Heart right ventricle (tissue), 16 donors: ENCODE measurements around the gene CLDN7. TPM values are rescaled to one million over a fixed set of nuclear protein-coding genes. Genes with fewer than 3 reads are reported as not detected.
A peak's percentile ranks its signal among the peaks of the same experiment; 100 is the strongest.

Experiments
- ATAC-seq, 8 donors: fragments of 200-7000 bp; cut with Tn5 transposase; one replicate each; pipeline ENCODE4 v1.9.1; 2020; ENCODE audit warnings: mild to moderate bottlenecking in 8 of 8, moderate library complexity in 8 of 8, moderate number of reproducible peaks in 1 of 8
- DNase-seq, 2 donors: peaks; one replicate each; pipeline ENCODE4 v3.0.0-alpha.2; 2020
- H3K27ac ChIP-seq, 10 donors: fragments of 200-600 bp; sonication (generic) in 2 of 10; one replicate each; pipeline versions ENCODE4 v1.5.0 to v1.8.0; 2020 to 2022; ENCODE audit warnings: mild to moderate bottlenecking in 3 of 10
- H3K27me3 ChIP-seq, 7 donors: fragments of 200-600 bp; one replicate each; pipeline ENCODE4 v1.8.0; 2021 to 2022; ENCODE audit warnings: mild to moderate bottlenecking in 2 of 7
- H3K36me3 ChIP-seq, 9 donors: fragments of 200-600 bp; sonication (generic) in 1 of 9; one replicate each; pipeline versions ENCODE4 v1.5.0 to v1.8.0; 2020 to 2022; ENCODE audit warnings: mild to moderate bottlenecking in 2 of 9
- H3K4me1 ChIP-seq, 9 donors: fragments of 200-600 bp; sonication (generic) in 1 of 9; one replicate each; pipeline versions ENCODE4 v1.5.0 to v1.8.0; 2020 to 2022; ENCODE audit warnings: mild to moderate bottlenecking in 4 of 9
- H3K4me3 ChIP-seq, 10 donors: fragments of 200-600 bp; sonication (generic) in 2 of 10; one replicate each; pipeline versions ENCODE4 v1.5.0 to v1.8.0; 2020 to 2022; ENCODE audit warnings: mild to moderate bottlenecking in 7 of 10, moderate library complexity in 2 of 10
- H3K9me3 ChIP-seq, 11 donors: fragments of 200-600 bp in 10 of 11; sonication (generic) in 2 of 11; one replicate each; pipeline versions ENCODE4 v1.5.0 to v1.8.0; 2013 to 2022; ENCODE audit warnings: mild to moderate bottlenecking in 2 of 11, control low read depth in 1 of 11, moderate library complexity in 1 of 11
- WGBS, 2 donors: extraction: QIAGEN DNeasy Blood & Tissue Kit; methylation state at CpG; one replicate each; pipeline ENCODE4 v1.1.7; 2013; ENCODE audit warnings: inconsistent platforms in 1 of 2; 5-methylcytosine and 5-hydroxymethylcytosine counted together
- intact Hi-C, 10 donors: fragments of 100-400 bp; cut with DNase I; formaldehyde crosslinking; loops; one replicate each; pipeline versions ENCODE4 v1.11.1 to v1.14.2; 2022
- polyA plus RNA-seq, 2 donors: library from polyadenylated mRNA; stranded (reverse); fragments of 200-250 nt; gene quantifications; one replicate each; pipeline ENCODE4 v1.2.3, GENCODE V29; 2013
- total RNA-seq, 10 donors: library from RNA; stranded (reverse); fragmentation: NEBNext Ultra II Directional in 3 of 10; extraction: Animal tissue kit (Norgen Biotek cat#: 25700) in 3 of 10; gene quantifications; one replicate each; pipeline versions ENCODE4 v1.2.1 to v1.2.4, GENCODE V29; 2021 to 2023
- TF ChIP-seq, protein P1 (sequence below), 9 donors: fragments of 200-600 bp; sonication (generic) in 2 of 9; IDR thresholded peaks; one replicate each; pipeline versions ENCODE4 v1.5.0 to v1.8.0; 2021 to 2022; ENCODE audit warnings: antibody characterized with exemption in 9 of 9, mild to moderate bottlenecking in 5 of 9, moderate library complexity in 1 of 9
- donor health status: Arrhythmogenic right ventricular cardiomyopathy.
- donor health status: ischemic (EF 13 %, LVEDD 7.1; RV severe dilation, severe dysfunction).
- donor health status: healthy with polysubstance abuse.
- donor health status: DM: no; HTN: yes; CAD: no.
- donor health status: DM: no; HTN: no; CAD: no.
- donor health status: ischemic (EF 25% LVEDD 6.9; RV normal size, moderate dysfunction).
- donor health status: ischemic (EF 25% LVEDD 5.7; RV mildly dilated, moderate dysfunction).
- donor health status: healthy.
- donor health status: DM: yes; HTN: yes; CAD: no.
- donor health status: Ischemic cardiomyopathy.
- donor health status: ischemic (EF 35%, LVEDD 5.7; RV mildly dilated, moderate dysfunction).
- donor health status: nonischemic (EF 11% LVEDD 7.7; RV severe dilation, severe dysfunction).
- donor health status: DM: yes; HTN: yes; CAD: no.
- donor health status: PGD.
- donor health status: ischemic (EF 29% LVEDD 5.4; RV normal size, mild dysfunction).
- donor health status: nonischemic (EF 23%, LVEDD 6.1; RV moderate dilation, normal function).

Gene CLDN7
- total and polyA plus RNA-seq, 12 donors: 0.39 to 2.5 (median 0.90) TPM

- peak overlapping the region; percentile 84 to 98 (median 92) for H3K27ac ChIP-seq
- H3K9me3 ChIP-seq: no peaks in the 10 kb centered on the region
- TF ChIP-seq, protein P1, sequence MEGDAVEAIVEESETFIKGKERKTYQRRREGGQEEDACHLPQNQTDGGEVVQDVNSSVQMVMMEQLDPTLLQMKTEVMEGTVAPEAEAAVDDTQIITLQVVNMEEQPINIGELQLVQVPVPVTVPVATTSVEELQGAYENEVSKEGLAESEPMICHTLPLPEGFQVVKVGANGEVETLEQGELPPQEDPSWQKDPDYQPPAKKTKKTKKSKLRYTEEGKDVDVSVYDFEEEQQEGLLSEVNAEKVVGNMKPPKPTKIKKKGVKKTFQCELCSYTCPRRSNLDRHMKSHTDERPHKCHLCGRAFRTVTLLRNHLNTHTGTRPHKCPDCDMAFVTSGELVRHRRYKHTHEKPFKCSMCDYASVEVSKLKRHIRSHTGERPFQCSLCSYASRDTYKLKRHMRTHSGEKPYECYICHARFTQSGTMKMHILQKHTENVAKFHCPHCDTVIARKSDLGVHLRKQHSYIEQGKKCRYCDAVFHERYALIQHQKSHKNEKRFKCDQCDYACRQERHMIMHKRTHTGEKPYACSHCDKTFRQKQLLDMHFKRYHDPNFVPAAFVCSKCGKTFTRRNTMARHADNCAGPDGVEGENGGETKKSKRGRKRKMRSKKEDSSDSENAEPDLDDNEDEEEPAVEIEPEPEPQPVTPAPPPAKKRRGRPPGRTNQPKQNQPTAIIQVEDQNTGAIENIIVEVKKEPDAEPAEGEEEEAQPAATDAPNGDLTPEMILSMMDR (IDR thresholded peaks at IDR 0.05): no peak
- H3K4me1 ChIP-seq: peaks cover 0 to 61% (median 28%) of the 10 kb centered on the region in 9 donors
- DNase-seq: peak; percentile 83 to 85
- peaks cover 0 to 48% (median 0%) of the 10 kb centered on the region in 7 donors for H3K27me3 ChIP-seq
- ATAC-seq: peak; percentile 27 to 79 (median 58)
- peaks cover 0 to 38% (median 7%) of the 10 kb centered on the region in 9 donors for H3K36me3 ChIP-seq
- 1 to 2% methylated on average over 43 of the region's 43 CpGs for WGBS, 2 donors
- intact Hi-C loops: loop anchor here in 8 of 10 donors (1.0 to 5.0 kb wide), 6 partner anchors 15 to 67 kb away; partner anchors contain the start of genes ELP5 (in 1 of the 8) and NEURL4 (in 1 of the 8)
- peak overlapping the region; percentile 22 to 66 (median 60) for H3K4me3 ChIP-seq
Measured at GRCh38 chr17:7281953-7282751, 19.9 kb upstream of the CLDN7 start.

- peak within 1 kb of the TSS; percentile 22 to 66 (median 60) for H3K4me3 ChIP-seq
- peak within 1 kb of the TSS; percentile 84 to 98 (median 92) for H3K27ac ChIP-seq
- ATAC-seq (peak; percentile 78 to 91 (median 86)), DNase-seq (peak; percentile 94 to 95)
- H3K27me3 ChIP-seq: peaks cover 0 to 45% (median 0%) of the 10 kb centered on the region in 7 donors
- H3K4me1 ChIP-seq: peaks cover 0 to 60% (median 28%) of the 10 kb centered on the region in 9 donors
- WGBS, 2 donors: 0 to 1% methylated on average over 69 to 71 of the region's 71 CpGs
- no peaks in the 10 kb centered on the region for H3K9me3 ChIP-seq
- peaks cover 0 to 30% (median 7%) of the 10 kb centered on the region in 9 donors for H3K36me3 ChIP-seq
- intact Hi-C loops: loop anchor here in 8 of 10 donors (1.0 to 5.0 kb wide), 6 partner anchors 15 to 67 kb away; partner anchors contain the start of genes ELP5 (in 1 of the 8) and NEURL4 (in 1 of the 8)
- TF ChIP-seq, protein P1 (IDR thresholded peaks at IDR 0.05): no peak
Measured at GRCh38 chr17:7281074-7281952, 19.0 kb upstream of the CLDN7 start, which contains the start of gene SLC2A4. Gene SLC2A4 (plus strand): TSS chr17:7281718. CDS start chr17:7281935, 217 bp downstream.

GRCh38 chr17:7280519-7281073 is 18.3 kb upstream of the CLDN7 start:
- ATAC-seq (peak; percentile 51 to 78 (median 67)), DNase-seq (peak; percentile 83 to 86)
- peak overlapping the region in 9 of 10 donors; percentile 41 to 66 (median 61) for H3K4me3 ChIP-seq
- H3K27ac ChIP-seq: peak overlapping the region; percentile 84 to 98 (median 92)
- peaks cover 0 to 38% (median 0%) of the 10 kb centered on the region in 7 donors for H3K27me3 ChIP-seq
- intact Hi-C loops: loop anchor here in 9 of 10 donors (1.0 to 5.0 kb wide), 7 partner anchors 16 to 68 kb away; partner anchors contain the start of genes ELP5 (in 1 of the 9) and NEURL4 (in 1 of the 9)
- H3K36me3 ChIP-seq: peaks cover 0 to 23% (median 7%) of the 10 kb centered on the region in 9 donors
- H3K9me3 ChIP-seq: no peaks in the 10 kb centered on the region
- TF ChIP-seq, protein P1 (IDR thresholded peaks at IDR 0.05): peak; percentile 79 to 97 (median 95)
- peaks cover 0 to 53% (median 28%) of the 10 kb centered on the region in 9 donors for H3K4me1 ChIP-seq
- 0 to 1% methylated on average over 29 of the region's 29 CpGs for WGBS, 2 donors
